Measurements from ENCODE around the gene LMAN2.
A peak's percentile ranks its signal among the peaks of the same experiment; 100 is the strongest.

The LMAN2 gene

GRCh38 chr5:177300951-177301350 lies 50.5 kb downstream of the LMAN2 start:
- Mint-ChIP-seq H3K4me1 (peaks cover 46% of the 10 kb centered on the region), H3K4me3 (peak overlapping the region; percentile 44 to 86 (median 80)), H3K9me3 (no peaks in the 10 kb centered on the region), H3K36me3 (ENCODE audit: low read depth) (peaks cover 39% of the 10 kb centered on the region), H3K27ac (peak overlapping the region; percentile 82 to 95 (median 91)), H3K27me3 (ENCODE audit: low read depth) (no peaks in the 10 kb centered on the region)
- no peak for TF ChIP-seq CTCF (IDR thresholded peaks at IDR 0.05; ENCODE audit: unreplicated experiment in 3 of 3)

GRCh38 chr5:177300236-177300880 lies 51.1 kb downstream of the LMAN2 start:
- Mint-ChIP-seq H3K9me3 (no peaks in the 10 kb centered on the region), H3K4me3 (peak overlapping the region; percentile 67 to 86 (median 80)), H3K27ac (peak overlapping the region; percentile 82 to 95 (median 91)), H3K4me1 (peaks cover 44% of the 10 kb centered on the region), H3K36me3 (ENCODE audit: low read depth) (peaks cover 39% of the 10 kb centered on the region), H3K27me3 (ENCODE audit: low read depth) (no peaks in the 10 kb centered on the region)
- TF ChIP-seq CTCF (IDR thresholded peaks at IDR 0.05; ENCODE audit: unreplicated experiment in 3 of 3) = no peak

- H3K4me3 Mint-ChIP-seq = peak overlapping the region in 2 of 3 experiments; percentile 37 to 68
- no peak for TF ChIP-seq CTCF (IDR thresholded peaks at IDR 0.05; ENCODE audit: unreplicated experiment in 3 of 3)
- no peaks in the 10 kb centered on the region for H3K9me3 Mint-ChIP-seq
- H3K4me1 Mint-ChIP-seq = peaks cover 40% of the 10 kb centered on the region
- H3K27ac Mint-ChIP-seq = peak overlapping the region; percentile 28 to 91 (median 82)
- no peaks in the 10 kb centered on the region for H3K27me3 Mint-ChIP-seq (ENCODE audit: low read depth)
- peaks cover 39% of the 10 kb centered on the region for H3K36me3 Mint-ChIP-seq (ENCODE audit: low read depth)
Observed at GRCh38 chr5:177299697-177300096, 51.8 kb downstream of the LMAN2 start.

GRCh38 chr5:177297922-177298321 lies 53.5 kb downstream of the LMAN2 start:
- H3K4me1 Mint-ChIP-seq = peaks cover 31% of the 10 kb centered on the region
- no peak for TF ChIP-seq CTCF (IDR thresholded peaks at IDR 0.05; ENCODE audit: unreplicated experiment in 3 of 3)
- no peak overlapping the region for H3K4me3 Mint-ChIP-seq
- H3K36me3 Mint-ChIP-seq (ENCODE audit: low read depth) = peaks cover 47% of the 10 kb centered on the region
- H3K9me3 Mint-ChIP-seq = no peaks in the 10 kb centered on the region
- no peaks in the 10 kb centered on the region for H3K27me3 Mint-ChIP-seq (ENCODE audit: low read depth)
- no peak overlapping the region for H3K27ac Mint-ChIP-seq

GRCh38 chr5:177296581-177296980 lies 54.9 kb downstream of the LMAN2 start:
- Mint-ChIP-seq H3K36me3 (ENCODE audit: low read depth) (peaks cover 58% of the 10 kb centered on the region), H3K27ac (peak overlapping the region in 2 of 3 experiments; percentile 8 to 29), H3K27me3 (ENCODE audit: low read depth) (no peaks in the 10 kb centered on the region), H3K9me3 (no peaks in the 10 kb centered on the region), H3K4me1 (peaks cover 24% of the 10 kb centered on the region), H3K4me3 (no peak overlapping the region)
- no peak for TF ChIP-seq CTCF (IDR thresholded peaks at IDR 0.05; ENCODE audit: unreplicated experiment in 3 of 3)

- H3K27me3 Mint-ChIP-seq (ENCODE audit: low read depth) = no peaks in the 10 kb centered on the region
- H3K9me3 Mint-ChIP-seq = no peaks in the 10 kb centered on the region
- H3K36me3 Mint-ChIP-seq (ENCODE audit: low read depth) = peaks cover 58% of the 10 kb centered on the region
- no peak overlapping the region for H3K27ac Mint-ChIP-seq
- no peak for TF ChIP-seq CTCF (IDR thresholded peaks at IDR 0.05; ENCODE audit: unreplicated experiment in 3 of 3)
- H3K4me3 Mint-ChIP-seq = no peak overlapping the region
- H3K4me1 Mint-ChIP-seq = peaks cover 22% of the 10 kb centered on the region
Observed at GRCh38 chr5:177295924-177296323, 55.5 kb downstream of the LMAN2 start.

Measured in nephron (organoid).